H1 (cell line): ENCODE results near the gene RPS21. TPM values are rescaled to one million over a fixed set of nuclear protein-coding genes. Genes with fewer than 3 reads are reported as not detected.

Experiments
- CTCF ChIA-PET: fragments of 300-600 bp; sonication (Branson Sonifier 250); formaldehyde crosslinking; loops from one replicate; lab custom pipeline; 2021; ENCODE audit not compliant: partially characterized antibody; lab: Charles Lee
- POLR2A ChIA-PET: fragments of 300-600 bp; sonication (Branson Sonifier 250); formaldehyde crosslinking; loops from one replicate; lab custom pipeline; 2021; ENCODE audit warnings: inconsistent platforms; ENCODE audit not compliant: partially characterized antibody; lab: Charles Lee
- DNase-seq, 2 experiments: peaks; one replicate each; pipeline versions ENCODE4 v3.0.0 to v3.0.0-alpha.2; 2010 to 2022; ENCODE audit warnings: low spot score in 2 of 2, low read depth in 1 of 2, mixed read lengths in 1 of 2
- FAIRE-seq: peaks from 2 replicates; lab custom pipeline; 2011; peaks lifted over from hg19 to GRCh38; lab: Jason Lieb, UNC
- H2AFZ ChIP-seq: 2 replicates; pipeline ENCODE4 v1.8.1; 2012; ENCODE audit warnings: low read length, inconsistent platforms
- H2AK5ac ChIP-seq: 2 replicates; pipeline ENCODE4 v1.6.1; 2013; ENCODE audit warnings: low read depth, low read length
- H2BK120ac ChIP-seq: replicated peaks from 2 replicates; pipeline ENCODE3; 2013; ENCODE audit warnings: low read depth, low read length, inconsistent platforms
- H2BK12ac ChIP-seq: 2 replicates; pipeline ENCODE4 v1.6.1; 2013; ENCODE audit warnings: low read depth, low read length
- H2BK15ac ChIP-seq: 2 replicates; pipeline ENCODE4 v1.6.1; 2013; ENCODE audit warnings: low read length
- H2BK20ac ChIP-seq: 2 replicates; pipeline ENCODE4 v1.6.1; 2013; ENCODE audit warnings: low read length
- H2BK5ac ChIP-seq: 2 replicates; pipeline ENCODE4 v1.6.1; 2013; ENCODE audit warnings: low read depth, low read length
- H3K14ac ChIP-seq: 2 replicates; pipeline ENCODE4 v1.6.1; 2013; ENCODE audit warnings: inconsistent platforms; ENCODE audit not compliant: insufficient read length
- H3K18ac ChIP-seq: 2 replicates; pipeline ENCODE4 v1.6.1; 2013; ENCODE audit warnings: low read length; ENCODE audit errors: extremely low read depth
- H3K23ac ChIP-seq: 2 replicates; pipeline ENCODE4 v1.6.1; 2013; ENCODE audit warnings: inconsistent platforms; ENCODE audit not compliant: insufficient read length
- H3K23me2 ChIP-seq: 2 replicates; pipeline ENCODE4 v1.6.1; 2013; ENCODE audit warnings: low read depth, low read length
- H3K27ac ChIP-seq: 2 replicates; pipeline ENCODE4 v1.6.1; 2011; ENCODE audit warnings: low read depth, low read length, inconsistent platforms
- H3K27me3 ChIP-seq, 4 experiments: replicated peaks in 1 of 4; 1 replicate in 1 of 4; 2 replicates in 3 of 4; pipeline versions ENCODE4 v1.6.1 to v1.8.1; 2011 to 2013; ENCODE audit warnings: low read length in 3 of 4, mild to moderate bottlenecking in 3 of 4, inconsistent platforms in 2 of 4, mixed read lengths in 2 of 4, moderate library complexity in 1 of 4; ENCODE audit not compliant: control insufficient read depth in 3 of 4, insufficient read depth in 3 of 4; ENCODE audit errors: extremely low read depth in 1 of 4
- H3K36me3 ChIP-seq, 4 experiments: 2 replicates each; pipeline versions ENCODE4 v1.6.1 to v1.8.1; 2011 to 2013; ENCODE audit warnings: mild to moderate bottlenecking in 4 of 4, low read length in 3 of 4, moderate library complexity in 2 of 4, control low read depth in 1 of 4, inconsistent platforms in 1 of 4; ENCODE audit not compliant: insufficient read depth in 4 of 4, control insufficient read depth in 2 of 4
- H3K4ac ChIP-seq: replicated peaks from 2 replicates; pipeline ENCODE3; 2013; ENCODE audit warnings: low read length, low read depth, mixed read lengths, inconsistent platforms; ENCODE audit not compliant: insufficient read length
- H3K4me1 ChIP-seq, 4 experiments: replicated peaks in 1 of 4; 1 replicate in 1 of 4; 2 replicates in 3 of 4; pipeline versions ENCODE4 v1.6.1 to v1.8.1; 2011 to 2013; ENCODE audit warnings: low read length in 3 of 4, inconsistent platforms in 2 of 4, mixed read lengths in 1 of 4; ENCODE audit not compliant: insufficient read depth in 4 of 4, control insufficient read depth in 3 of 4
- H3K4me2 ChIP-seq, 2 experiments: 2 replicates each; pipeline versions ENCODE4 v1.6.1 to v1.8.1; 2011 to 2013; ENCODE audit warnings: low read depth in 2 of 2, low read length in 2 of 2, control low read depth in 1 of 2, inconsistent platforms in 1 of 2, mild to moderate bottlenecking in 1 of 2; ENCODE audit not compliant: insufficient read depth in 1 of 2
- H3K4me3 ChIP-seq, 4 experiments: fragments of 200-600, 300-600 bp in 1 of 4; sonication (generic), shearing (Covaris generic), sonication (Bioruptor Twin) in 1 of 4; 2 replicates each; pipeline versions ENCODE4 v1.5.1 to v1.8.1; 2011 to 2016; ENCODE audit warnings: low read length in 4 of 4, low read depth in 3 of 4, control low read depth in 2 of 4, inconsistent platforms in 2 of 4, mild to moderate bottlenecking in 2 of 4, mixed read lengths in 1 of 4, moderate library complexity in 1 of 4; ENCODE audit not compliant: insufficient read depth in 2 of 4; ENCODE audit errors: extremely low read depth in 1 of 4
- H3K56ac ChIP-seq: replicated peaks from 2 replicates; pipeline ENCODE3; 2013; ENCODE audit warnings: low read depth, mild to moderate bottlenecking, mixed read lengths, low read length, inconsistent platforms; ENCODE audit not compliant: insufficient read length
- H3K79me1 ChIP-seq: 2 replicates; pipeline ENCODE4 v1.6.1; 2013; ENCODE audit warnings: low read depth, low read length, control low read depth
- H3K79me2 ChIP-seq, 2 experiments: 2 replicates each; pipeline versions ENCODE4 v1.6.1 to v1.8.1; 2012 to 2013; ENCODE audit warnings: low read length in 2 of 2, mild to moderate bottlenecking in 2 of 2, inconsistent platforms in 1 of 2; ENCODE audit not compliant: insufficient read depth in 2 of 2, control insufficient read depth in 1 of 2
- H3K9ac ChIP-seq, 4 experiments: replicated peaks in 1 of 4; 1 replicate in 1 of 4; 2 replicates in 3 of 4; pipeline versions ENCODE4 v1.6.1 to v1.8.1; 2011 to 2013; ENCODE audit warnings: low read depth in 3 of 4, low read length in 3 of 4, control low read depth in 2 of 4, mild to moderate bottlenecking in 2 of 4, moderate library complexity in 2 of 4, inconsistent platforms in 1 of 4; ENCODE audit errors: extremely low read depth in 1 of 4
- H3K9me3 ChIP-seq, 2 experiments: 2 replicates each; pipeline versions ENCODE4 v1.6.1 to v1.8.1; 2012 to 2013; ENCODE audit warnings: mild to moderate bottlenecking in 2 of 2, moderate library complexity in 2 of 2, control low read depth in 1 of 2, inconsistent platforms in 1 of 2, low read depth in 1 of 2, low read length in 1 of 2, mixed read lengths in 1 of 2; ENCODE audit not compliant: insufficient read depth in 2 of 2
- H4K20me1 ChIP-seq, 2 experiments: replicated peaks in 1 of 2; 2 replicates each; pipeline versions ENCODE3 to v1.8.1; 2011 to 2013; ENCODE audit warnings: inconsistent platforms in 2 of 2, low read length in 2 of 2, mild to moderate bottlenecking in 1 of 2; ENCODE audit not compliant: insufficient read depth in 2 of 2, control insufficient read depth in 1 of 2
- H4K5ac ChIP-seq: 2 replicates; pipeline ENCODE4 v1.6.1; 2013; ENCODE audit warnings: low read length, low read depth, mixed read lengths, inconsistent platforms; ENCODE audit not compliant: insufficient read length
- H4K8ac ChIP-seq: 2 replicates; pipeline ENCODE4 v1.8.0; 2013; ENCODE audit warnings: mild to moderate bottlenecking, moderate library complexity, low read length, inconsistent platforms; ENCODE audit not compliant: insufficient read depth; ENCODE audit errors: extremely low read depth
- H4K91ac ChIP-seq: replicated peaks from 2 replicates; pipeline ENCODE3; 2013; ENCODE audit warnings: low read length, mixed read lengths, inconsistent platforms; ENCODE audit not compliant: insufficient read length
- ATF2 ChIP-seq: IDR thresholded peaks from 2 replicates; pipeline ENCODE4 v1.6.1; 2012; ENCODE audit warnings: low read length, inconsistent platforms
- GABPA ChIP-seq: IDR thresholded peaks from 2 replicates; pipeline ENCODE4 v1.6.1; 2011; ENCODE audit warnings: mild to moderate bottlenecking, low read length, moderate library complexity, borderline replicate concordance; ENCODE audit not compliant: insufficient read depth
- NANOG ChIP-seq: IDR thresholded peaks from 2 replicates; pipeline ENCODE4 v1.6.1; 2011; ENCODE audit warnings: low read length, low read depth, mild to moderate bottlenecking, inconsistent platforms; ENCODE audit not compliant: insufficient read depth, poor library complexity, severe bottlenecking
- PHF8 ChIP-seq: fragments of 200-600 bp; sonication (generic); conservative IDR thresholded peaks from 2 replicates; pipeline ENCODE4 v1.7.1; 2012; ENCODE audit warnings: low read depth, mild to moderate bottlenecking, inconsistent platforms, low read length, moderate library complexity
- SP1 ChIP-seq: IDR thresholded peaks from 2 replicates; pipeline ENCODE4 v1.6.1; 2011; ENCODE audit warnings: low read depth, low read length
- SRF ChIP-seq: IDR thresholded peaks from 2 replicates; pipeline ENCODE4 v1.6.1; 2011; ENCODE audit warnings: mild to moderate bottlenecking, low read depth, low read length, moderate library complexity
- SUZ12 ChIP-seq: fragments of 200-600 bp; sonication (generic); IDR thresholded peaks from 2 replicates; pipeline ENCODE4 v1.6.1; 2012; ENCODE audit warnings: mild to moderate bottlenecking, inconsistent platforms, low read length, moderate library complexity, mixed read lengths
- TCF12 ChIP-seq: IDR thresholded peaks from 2 replicates; pipeline ENCODE4 v1.6.1; 2011; ENCODE audit warnings: low read depth, mild to moderate bottlenecking, low read length
- WGBS, 2 experiments: shearing (Covaris generic) in 1 of 2; methylation state at CpG; one replicate each; pipeline versions ENCODE4 v1.1.6 to v1.1.7; 2013 to 2015; ENCODE audit warnings: low lambda C conversion rate in 2 of 2, mixed read lengths in 2 of 2, inconsistent platforms in 1 of 2, low coverage in 1 of 2, missing lambda C conversion rate in 1 of 2; ENCODE audit not compliant: insufficient replicate concordance in 2 of 2, insufficient coverage in 1 of 2, insufficient read length in 1 of 2; ENCODE audit errors: extremely low coverage in 1 of 2, missing lambda C conversion rate in 1 of 2; 5-methylcytosine and 5-hydroxymethylcytosine counted together
- polyA plus RNA-seq, 7 experiments: library from polyadenylated mRNA; depleted of rRNA in 3 of 7; stranded (reverse) in 5 of 7; unstranded in 2 of 7; fragments of >200 nt in 5 of 7; fragments of 200-250 nt in 2 of 7; gene quantifications; 1 replicate in 5 of 7; 2 replicates in 1 of 7; 4 replicates in 1 of 7; pipeline versions ENCODE4 v1.2.1 to v1.2.3, GENCODE V29; 2011 to 2013; ENCODE audit warnings: missing spikeins in 2 of 7, mixed read lengths in 2 of 7
- total RNA-seq: library from RNA; stranded (reverse); fragmentation: NEBNext Ultra II Directional; extraction: Animal tissue kit (Norgen Biotek cat#: 25700); gene quantifications from 2 replicates; pipeline ENCODE4 v1.2.1, GENCODE V29; 2021

The RPS21 gene
- total and polyA plus RNA-seq, 2 of the 8 experiments (the other 6 are each of a cell fraction or from before 2014, with no cell fraction given): 1,787 to 7,219 TPM

- CTCF ChIA-PET: interaction anchor here (0.5 to 10.8 kb wide), 9 partner anchors 8 to 187 kb away, joined by 3 to 104 read pairs (median 4); no protein-coding TSS in a partner anchor
- no peaks in the 10 kb centered on the region for H3K9me3 ChIP-seq
- H2BK120ac ChIP-seq: no peak overlapping the region
- H2AFZ ChIP-seq: no peak overlapping the region
- H3K18ac ChIP-seq: no peak overlapping the region; the same call in 1 of the 2 replicates
- no peak overlapping the region for H3K14ac ChIP-seq
- peak overlapping the region; percentile 48; the same call in 1 of the 2 replicates for H2BK20ac ChIP-seq
- H4K5ac ChIP-seq: no peak overlapping the region
- peak overlapping the region; percentile 35 for H4K91ac ChIP-seq
- no peak overlapping the region for H3K4me3 ChIP-seq
- no peaks in the 10 kb centered on the region for H3K79me1 ChIP-seq
- no peak overlapping the region for H3K23ac ChIP-seq
- peak overlapping the region; percentile 60; the same call in 1 of the 2 replicates for H2BK5ac ChIP-seq
- FAIRE-seq: no peak
- H3K27ac ChIP-seq: no peak overlapping the region
- peak overlapping the region; percentile 98; the same call in 1 of the 2 replicates for H2BK12ac ChIP-seq
- WGBS, 2 experiments: 90% methylated on average over 23 of the region's 23 CpGs; no CpG with 5 or more reads in 1 of the 2 experiments
- H3K9ac ChIP-seq: no peak overlapping the region; a peak in 1 of 7 replicates
- H3K4ac ChIP-seq: no peak overlapping the region
- peaks cover 0 to 2% (median 0%) of the 10 kb centered on the region in 4 experiments; a peak in 1 of 7 replicates for H3K27me3 ChIP-seq
- H2AK5ac ChIP-seq: no peak overlapping the region; the same call in 1 of the 2 replicates
- no peaks in the 10 kb centered on the region for H3K79me2 ChIP-seq
- H3K4me2 ChIP-seq: no peak overlapping the region
- peak overlapping the region; percentile 81; the same call in 1 of the 2 replicates for H2BK15ac ChIP-seq
- peaks cover 0 to 38% (median 28%) of the 10 kb centered on the region in 4 experiments; a peak in 6 of 7 replicates for H3K4me1 ChIP-seq
- H4K8ac ChIP-seq: peak overlapping the region; percentile 70; the same call in 1 of the 2 replicates
- H4K20me1 ChIP-seq: no peaks in the 10 kb centered on the region
- DNase-seq: no peak
- peaks cover 3% of the 10 kb centered on the region for H3K23me2 ChIP-seq
- no peak overlapping the region for H3K56ac ChIP-seq
- POLR2A ChIA-PET: interaction anchor here (1.1 kb wide), 1 partner anchor 16 kb away, joined by 3 read pairs; no protein-coding TSS in a partner anchor
- no peaks in the 10 kb centered on the region for H3K36me3 ChIP-seq
- TF ChIP-seq PHF8 (no peak), SRF (no peak), TCF12 (no peak), SP1 (no peak), NANOG (no peak), GABPA (no peak), ATF2 (no peak), SUZ12 (no peak)
Observed at GRCh38 chr20:62429455-62430310, 42.8 kb downstream of the RPS21 start.
